ENCODE results near the gene FAM110D.
A peak's percentile ranks its signal among the peaks of the same experiment; 100 is the strongest.

The FAM110D gene

GRCh38 chr1:26129778-26130177 is 29.1 kb upstream of the FAM110D start:
- no peak for DNase-seq

DNA sequence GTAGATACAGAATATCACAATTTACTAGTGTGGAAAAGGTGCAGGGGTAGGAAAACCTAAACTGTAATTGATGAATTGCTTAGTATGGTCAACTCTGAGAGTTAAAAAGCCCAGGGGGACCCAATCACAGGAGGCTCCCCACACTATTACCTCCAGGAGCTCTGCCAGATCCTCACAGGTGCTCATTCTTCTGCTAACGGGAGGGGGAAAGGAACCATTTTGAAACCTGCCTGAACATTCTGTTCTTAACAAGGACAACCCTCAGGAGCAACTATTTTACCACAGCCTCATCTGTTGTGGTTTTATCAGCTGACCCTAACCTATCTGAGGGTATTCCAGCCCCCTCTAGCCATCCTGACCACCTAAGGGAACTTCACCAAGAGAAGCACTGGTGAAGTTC is 28.2 kb upstream of the FAM110D start:
- DNase-seq = no peak

DNA sequence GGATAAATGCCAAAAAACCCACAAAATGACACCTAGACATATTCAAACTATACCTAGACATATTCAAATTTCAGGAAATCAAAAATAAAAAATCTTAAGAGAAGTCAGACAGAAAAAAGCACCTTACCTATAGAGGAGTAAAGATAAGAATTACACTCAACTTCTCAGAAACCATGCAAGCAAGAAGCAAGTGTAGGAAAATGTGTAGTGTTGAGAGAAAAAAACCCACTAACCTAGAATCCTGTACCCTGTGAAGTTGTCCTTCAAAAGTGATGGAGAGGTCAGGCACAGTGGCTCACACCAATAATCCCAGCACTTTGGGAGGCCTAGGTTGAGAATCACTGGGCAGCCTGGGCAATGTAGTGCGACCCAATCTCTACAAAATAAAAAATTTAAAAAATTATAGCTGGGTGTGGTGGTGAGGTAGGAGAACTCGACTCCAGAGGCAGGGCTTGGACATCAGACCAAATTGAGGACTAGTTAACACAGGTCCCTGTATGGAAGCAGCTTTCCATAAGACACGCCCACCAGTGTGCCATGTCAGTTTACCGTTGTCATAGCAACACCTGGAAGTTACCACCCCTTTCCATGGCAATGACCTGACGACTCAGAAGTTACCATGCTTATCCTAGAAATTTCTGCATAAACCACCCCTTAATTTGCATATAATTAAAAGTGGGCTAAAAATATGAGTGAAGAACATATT is 26.6 kb upstream of the FAM110D start:
- DNase-seq = no peak

DNA sequence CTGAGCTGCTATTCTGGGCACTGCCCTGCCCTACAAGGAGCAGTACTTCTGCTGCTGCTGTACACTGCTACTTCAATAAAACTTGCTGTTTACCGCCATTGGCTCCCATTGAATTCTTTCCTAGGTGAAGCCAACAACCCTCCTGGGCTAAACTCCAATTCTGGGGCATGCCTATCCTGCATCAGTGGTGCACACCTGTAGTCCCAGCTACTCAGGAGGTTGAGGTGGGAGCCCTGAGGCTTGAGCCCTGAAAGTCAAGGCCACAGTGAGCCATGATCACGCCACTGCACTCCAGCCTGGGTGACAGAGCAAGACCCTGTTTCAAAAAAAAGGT is 26.1 kb upstream of the FAM110D start:
- DNase-seq = no peak

DNA sequence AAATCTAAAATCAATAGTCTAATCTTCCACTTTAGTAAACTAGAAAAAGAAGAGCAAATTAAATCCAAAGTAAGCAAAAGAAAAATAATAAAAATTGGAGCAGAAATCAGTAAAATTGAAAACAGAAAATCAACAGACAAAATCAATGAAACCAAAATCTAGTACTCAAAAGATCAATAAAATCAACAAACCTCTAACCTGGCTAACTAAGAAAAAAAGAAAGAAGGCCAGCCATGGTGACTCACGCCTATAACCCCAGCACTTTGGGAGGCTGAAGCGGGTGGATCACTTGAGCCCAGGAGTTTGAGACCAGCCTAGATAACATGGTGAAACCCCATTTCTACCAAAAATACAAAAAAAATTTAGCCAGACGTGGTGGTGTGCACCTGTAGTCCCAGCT is 24.4 kb upstream of the FAM110D start:
- no peak for DNase-seq

GRCh38 chr1:26138974-26139558 is 19.8 kb upstream of the FAM110D start:
- DNase-seq = peak in 1 of 5 experiments; percentile 52

- no peak for DNase-seq
Measured at GRCh38 chr1:26142159-26142558, 16.7 kb upstream of the FAM110D start.

GRCh38 chr1:26145041-26145959 is 13.6 kb upstream of the FAM110D start:
- peak; percentile 32 to 71 (median 61) for DNase-seq

DNA sequence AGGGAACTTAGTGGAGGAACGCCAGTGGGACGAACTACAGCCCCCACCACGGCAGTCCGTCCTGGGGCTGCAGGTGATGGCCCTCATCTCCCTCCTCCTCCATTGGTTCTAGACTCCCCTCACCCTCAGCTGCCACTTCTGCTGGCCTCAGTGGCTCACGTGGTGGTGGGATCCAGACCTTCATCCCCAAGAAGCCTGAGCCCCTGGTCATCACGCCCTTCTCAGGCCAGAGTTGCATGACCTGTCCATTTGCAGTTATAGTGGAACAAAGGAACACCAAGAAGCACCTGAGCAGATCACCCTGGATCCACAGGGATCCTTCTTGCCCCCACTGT is 13.0 kb upstream of the FAM110D start:
- DNase-seq = no peak

- DNase-seq = no peak
Measured at GRCh38 chr1:26148887-26149286, 10.0 kb upstream of the FAM110D start.

- DNase-seq = no peak
Measured at GRCh38 chr1:26153966-26154532, 4.8 kb upstream of the FAM110D start.

- no peak for DNase-seq
Measured at GRCh38 chr1:26154750-26155149, 4.1 kb upstream of the FAM110D start.

GRCh38 chr1:26155370-26156284 is 3.3 kb upstream of the FAM110D start:
- DNase-seq = no peak

- DNase-seq = no peak
Measured at GRCh38 chr1:26156285-26157038, 2.4 kb upstream of the FAM110D start.

GRCh38 chr1:26158271-26158907 is 490 bp upstream of the FAM110D start:
- no peak for DNase-seq

DNA sequence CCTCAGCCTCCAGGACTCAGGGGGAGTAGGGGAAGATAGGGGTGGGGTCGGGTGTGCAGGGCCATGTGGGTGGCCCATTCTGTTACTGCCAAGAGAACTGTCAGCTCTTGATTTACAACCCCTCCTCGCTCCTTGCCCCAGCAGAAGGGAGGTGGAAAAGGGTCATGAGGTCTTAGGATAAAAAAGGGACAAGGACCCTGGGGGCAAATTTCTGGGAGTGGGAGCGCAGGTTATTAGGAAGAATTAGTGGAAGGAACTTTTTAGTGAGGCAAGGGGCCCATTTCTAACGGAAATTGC is 812 bp downstream of the FAM110D start:
- DNase-seq = no peak

DNA sequence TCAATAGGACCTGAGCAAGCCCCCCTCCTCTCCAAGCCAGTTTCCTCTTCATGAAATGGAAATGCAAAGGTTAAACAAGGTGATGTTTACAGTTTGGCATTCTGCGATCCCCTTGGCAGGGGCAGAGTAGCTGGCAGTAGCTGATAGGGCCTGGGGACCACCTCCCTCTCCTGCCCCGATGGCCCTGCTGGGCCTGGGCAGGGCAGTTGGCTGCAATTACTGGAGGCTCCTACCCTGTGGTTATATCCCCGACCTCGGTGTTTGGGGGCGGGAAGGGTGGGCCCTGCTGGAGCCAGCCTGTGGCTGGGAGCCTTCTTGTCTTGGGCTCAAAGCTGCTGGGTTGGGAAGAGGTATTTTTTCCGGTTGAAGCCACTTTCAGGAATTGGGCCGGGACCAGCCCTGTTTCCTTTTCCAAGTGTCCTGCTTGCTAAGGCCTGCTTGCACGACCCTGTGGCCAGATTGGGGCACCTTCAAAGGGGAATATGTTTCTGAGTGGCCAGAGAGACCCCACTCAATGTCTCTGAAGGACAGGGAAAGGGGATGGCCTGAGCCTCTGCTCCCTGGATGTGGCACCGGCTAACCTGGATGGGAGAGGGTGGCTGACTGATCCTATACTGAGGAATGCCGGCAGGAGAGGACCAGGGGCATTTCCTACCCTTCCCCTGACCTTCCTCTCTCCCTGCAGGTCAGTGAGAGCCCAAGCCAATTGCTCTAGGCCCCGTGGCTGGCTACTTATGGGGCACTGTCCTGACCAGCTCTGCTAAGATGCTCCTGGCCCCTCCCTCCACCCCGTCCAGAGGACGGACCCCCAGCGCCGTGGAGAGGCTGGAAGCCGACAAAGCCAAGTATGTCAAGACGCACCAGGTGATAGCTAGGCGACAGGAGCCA is 1.9 kb downstream of the FAM110D start:
- DNase-seq = no peak

DNA sequence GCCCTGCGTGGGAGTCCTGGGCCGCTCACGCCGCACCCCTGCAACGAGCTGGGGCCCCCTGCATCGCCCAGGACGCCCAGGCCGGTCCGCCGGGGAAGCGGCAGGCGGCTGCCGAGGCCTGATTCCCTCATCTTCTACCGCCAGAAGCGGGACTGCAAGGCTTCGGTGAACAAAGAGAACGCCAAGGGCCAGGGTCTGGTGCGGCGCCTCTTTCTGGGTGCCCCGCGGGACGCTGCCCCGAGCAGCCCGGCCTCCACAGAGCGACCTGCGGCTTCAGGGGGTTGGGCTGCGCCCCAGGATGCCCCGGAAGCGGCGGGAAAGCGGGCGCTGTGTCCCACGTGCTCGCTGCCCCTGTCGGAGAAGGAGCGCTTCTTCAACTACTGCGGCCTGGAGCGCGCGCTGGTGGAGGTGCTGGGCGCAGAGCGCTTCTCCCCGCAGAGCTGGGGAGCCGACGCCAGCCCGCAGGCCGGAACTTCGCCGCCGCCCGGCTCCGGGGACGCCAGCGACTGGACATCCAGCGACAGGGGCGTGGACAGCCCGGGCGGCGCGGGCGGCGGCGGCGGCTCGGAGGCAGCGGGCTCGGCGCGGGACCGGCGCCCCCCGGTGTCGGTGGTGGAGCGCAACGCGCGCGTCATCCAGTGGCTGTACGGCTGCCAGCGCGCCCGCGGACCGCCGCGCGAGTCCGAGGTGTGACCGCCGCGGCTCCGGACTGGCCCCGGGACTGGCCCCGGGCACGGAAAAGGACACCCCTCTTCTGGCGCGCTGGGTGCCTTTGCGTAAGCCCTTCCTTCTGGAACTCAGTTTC is 2.7 kb downstream of the FAM110D start:
- peak in 3 of 5 experiments; percentile 14 to 58 (median 35) for DNase-seq

GRCh38 chr1:26162220-26162709 is 3.4 kb downstream of the FAM110D start:
- no peak for DNase-seq

Measured in T-helper 2 cell (primary cell).